Raji (cell line): ENCODE measurements around the gene ATP6V1B1.
A peak's percentile ranks its signal among the peaks of the same experiment; 100 is the strongest.

Experiments used
- POLR2A ChIP-seq: IDR thresholded peaks from 2 replicates; pipeline ENCODE4 v1.6.1; 2011; ENCODE audit warnings: low read depth, low read length, control low read depth; ENCODE audit not compliant: insufficient read depth

The ATP6V1B1 gene

DNA sequence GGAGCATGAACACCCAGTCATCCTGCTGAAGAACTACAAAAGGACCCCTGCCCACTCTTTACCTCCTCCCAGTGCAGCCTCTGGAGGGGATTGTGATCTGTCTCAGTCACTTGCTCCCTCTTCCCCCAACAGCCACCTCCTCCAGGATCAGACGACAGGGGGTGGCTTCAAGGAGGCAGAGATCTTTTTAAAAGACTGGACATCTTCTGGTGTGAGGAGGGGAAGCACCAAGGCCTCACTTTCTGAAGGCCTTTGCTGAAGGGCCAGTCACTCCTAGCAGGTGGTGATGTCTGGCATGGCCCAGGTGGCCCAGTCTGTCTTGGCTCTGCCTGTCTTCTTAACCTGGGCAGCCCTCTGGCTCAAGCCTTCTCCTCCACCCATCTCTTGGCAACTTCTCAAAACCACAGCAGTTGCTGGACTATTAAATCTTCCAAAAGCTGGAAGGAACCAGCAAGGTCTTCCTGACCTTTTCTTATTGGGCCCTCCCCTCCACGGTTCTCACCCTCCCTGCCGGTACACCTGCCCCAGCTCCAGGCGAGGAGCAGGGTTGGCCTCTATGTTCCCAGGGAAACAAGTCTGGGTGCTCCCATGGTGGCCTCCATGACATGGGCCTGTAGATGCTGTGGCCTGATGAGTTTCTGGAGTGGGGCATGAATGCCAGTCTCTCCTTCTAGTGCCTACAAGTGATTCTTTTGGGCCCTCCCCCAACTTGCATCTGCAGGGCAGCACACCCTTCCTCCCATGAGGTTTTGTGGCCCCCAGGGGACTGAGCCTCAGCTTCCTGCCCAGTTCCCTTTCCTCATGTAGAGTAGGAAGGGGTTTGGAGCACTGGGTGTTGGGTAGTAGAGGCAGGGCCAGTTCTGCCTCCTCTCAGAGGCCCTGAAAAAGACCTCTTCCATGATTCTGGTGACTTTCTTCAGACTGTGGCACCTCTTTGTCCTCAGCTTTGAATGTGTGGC lies 5.0 kb upstream of the ATP6V1B1 start:
- no peak for TF ChIP-seq POLR2A

DNA sequence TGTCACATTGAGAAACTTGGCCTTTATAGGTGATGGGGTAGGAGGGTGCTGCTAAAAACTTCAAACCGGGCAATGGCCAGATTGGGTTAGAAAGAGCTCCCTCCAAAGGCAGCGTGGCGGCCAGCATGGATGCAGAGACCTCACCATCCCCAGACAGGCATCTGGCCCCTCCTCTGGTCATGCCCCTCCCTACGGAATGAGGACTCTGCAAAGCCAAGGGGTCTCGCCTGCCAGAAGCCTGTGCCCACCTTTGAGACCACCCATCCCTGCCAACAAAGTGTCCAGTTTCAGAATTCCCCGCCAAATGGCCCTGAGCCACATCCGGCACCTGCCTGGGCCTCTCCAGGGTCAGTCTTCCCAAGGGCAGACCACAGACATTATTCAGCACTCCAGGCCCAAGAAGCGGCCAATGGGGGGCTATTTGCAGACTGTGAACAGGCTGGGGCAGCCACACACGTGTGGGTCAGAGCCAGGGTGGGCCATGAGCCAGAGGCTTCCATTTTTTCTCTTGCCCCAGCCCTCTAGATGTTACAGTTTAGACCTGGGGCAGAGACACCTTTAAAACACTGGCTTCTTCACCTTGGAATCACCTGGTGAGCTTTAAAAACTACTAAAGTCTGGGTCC lies 4.2 kb upstream of the ATP6V1B1 start:
- no peak for TF ChIP-seq POLR2A

DNA sequence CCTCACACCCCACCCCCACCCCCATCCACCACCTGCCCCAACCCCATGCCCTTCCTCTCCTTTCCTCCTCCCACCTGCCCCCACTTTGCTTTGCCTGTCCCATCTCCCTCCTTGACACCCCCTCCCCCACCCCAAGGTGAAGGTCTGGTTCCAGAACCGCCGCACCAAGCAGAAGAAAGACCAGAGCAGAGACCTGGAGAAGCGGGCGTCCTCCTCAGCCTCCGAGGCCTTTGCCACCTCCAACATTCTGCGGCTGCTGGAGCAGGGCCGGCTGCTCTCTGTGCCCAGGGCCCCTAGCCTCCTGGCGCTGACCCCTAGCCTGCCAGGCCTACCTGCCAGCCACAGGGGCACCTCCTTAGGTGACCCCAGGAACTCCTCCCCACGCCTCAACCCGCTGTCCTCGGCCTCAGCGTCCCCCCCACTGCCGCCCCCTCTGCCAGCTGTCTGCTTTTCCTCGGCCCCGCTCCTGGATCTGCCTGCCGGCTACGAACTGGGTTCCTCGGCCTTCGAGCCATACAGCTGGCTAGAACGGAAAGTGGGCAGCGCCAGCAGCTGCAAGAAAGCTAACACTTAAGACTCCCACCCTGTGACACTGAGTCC lies 3.0 kb upstream of the ATP6V1B1 start:
- TF ChIP-seq POLR2A = no peak

DNA sequence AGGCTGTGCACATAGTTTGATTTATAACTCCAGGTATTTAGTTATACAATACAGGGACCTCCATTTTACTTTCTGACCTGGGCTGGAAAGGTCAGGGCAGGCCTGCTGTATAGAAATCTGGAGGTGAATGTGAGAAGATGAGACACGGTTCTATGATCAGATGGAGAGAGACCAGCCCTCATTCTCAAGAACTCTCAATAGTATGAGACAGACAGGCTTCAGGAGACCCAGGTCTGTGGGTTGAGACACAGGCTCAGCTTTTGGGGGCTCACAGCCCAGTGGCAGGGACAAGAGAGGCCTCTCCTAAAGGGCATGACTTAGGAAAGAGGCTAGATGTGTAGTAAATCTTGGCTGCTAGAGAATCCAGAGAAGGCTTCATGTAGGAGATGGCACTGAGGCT lies 719 bp upstream of the ATP6V1B1 start:
- TF ChIP-seq POLR2A = no peak

DNA sequence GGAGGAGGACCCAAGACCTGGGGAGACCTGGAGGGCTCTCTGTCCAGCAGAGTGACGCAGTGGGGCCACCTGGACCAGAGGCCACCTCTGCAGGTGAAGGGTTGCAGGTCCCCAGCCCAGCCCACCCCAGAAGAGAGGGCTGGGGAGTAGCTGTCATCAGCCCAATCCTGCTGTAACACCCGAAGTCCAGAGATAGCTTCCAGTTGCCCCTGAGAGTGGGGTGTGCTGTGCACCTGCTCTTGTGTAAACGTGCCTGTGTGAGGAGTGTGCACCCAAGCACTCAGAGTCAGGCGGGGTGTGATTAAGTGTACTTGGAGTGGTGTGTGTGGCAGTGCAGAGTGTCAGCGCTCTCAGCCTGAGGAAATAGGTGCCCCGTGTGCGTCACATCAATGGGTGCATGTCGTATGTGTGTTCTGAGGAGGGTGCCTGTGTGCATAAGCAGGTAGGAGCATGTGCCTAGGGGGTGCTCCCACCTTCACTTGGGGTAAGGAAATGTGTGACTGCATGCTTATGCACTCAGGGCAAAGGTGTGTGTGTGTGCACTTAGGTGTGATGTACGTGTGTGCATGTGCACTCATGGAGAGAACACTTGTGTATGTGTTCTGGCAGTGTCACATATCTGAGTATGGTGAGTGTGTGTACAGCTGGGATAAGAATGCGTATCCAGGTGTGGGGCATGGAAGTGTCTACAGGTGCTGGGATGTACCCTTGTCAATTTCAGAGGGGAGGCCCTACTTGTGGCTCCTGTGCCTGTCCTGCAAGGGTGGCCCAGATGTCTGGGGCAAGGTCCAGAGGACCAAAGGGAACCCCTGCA lies 672 bp downstream of the ATP6V1B1 start:
- TF ChIP-seq POLR2A = no peak

DNA sequence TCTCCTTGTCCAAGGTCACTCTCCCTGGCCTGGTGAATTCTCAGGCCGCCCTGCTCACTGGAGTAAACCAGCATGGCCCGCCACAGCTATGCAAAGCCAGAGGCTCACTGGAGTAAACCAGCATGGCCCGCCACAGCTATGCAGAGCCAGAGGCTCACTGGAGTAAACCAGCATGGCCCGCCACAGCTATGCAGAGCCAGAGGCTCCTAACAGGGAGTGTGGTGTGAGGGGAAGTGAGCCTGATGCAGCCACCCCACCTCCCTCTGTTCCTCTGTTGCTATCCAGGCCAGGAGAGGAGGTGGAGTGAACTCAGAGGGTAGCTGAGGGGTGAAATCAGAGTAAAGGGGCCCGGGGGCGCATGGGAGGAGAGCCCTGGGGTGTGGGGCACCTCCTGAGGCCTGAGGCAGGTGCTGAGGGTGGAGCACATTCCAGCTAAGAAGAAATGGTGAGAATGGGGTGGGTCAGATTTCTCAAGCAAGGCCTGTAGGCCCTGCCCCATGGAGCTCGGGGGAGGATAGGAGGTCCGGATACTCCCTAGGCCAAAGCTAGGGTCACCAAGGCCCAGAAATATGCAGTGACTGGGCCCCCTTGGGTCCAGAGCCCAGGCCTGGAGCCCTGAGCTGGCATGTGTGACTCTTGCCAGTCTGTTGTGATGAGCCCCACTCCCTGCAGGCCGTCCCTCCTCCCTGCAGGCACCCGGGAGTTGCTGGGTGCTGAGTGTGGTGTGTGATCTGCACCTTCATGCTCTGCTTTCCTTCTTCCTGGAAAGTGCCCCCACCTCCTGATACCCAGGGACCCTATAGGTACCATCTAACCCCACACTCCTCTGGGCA lies 1.5 kb downstream of the ATP6V1B1 start:
- TF ChIP-seq POLR2A = 0 out of 2 replicates have a peak, but pooled peaks have one; percentile 14

DNA sequence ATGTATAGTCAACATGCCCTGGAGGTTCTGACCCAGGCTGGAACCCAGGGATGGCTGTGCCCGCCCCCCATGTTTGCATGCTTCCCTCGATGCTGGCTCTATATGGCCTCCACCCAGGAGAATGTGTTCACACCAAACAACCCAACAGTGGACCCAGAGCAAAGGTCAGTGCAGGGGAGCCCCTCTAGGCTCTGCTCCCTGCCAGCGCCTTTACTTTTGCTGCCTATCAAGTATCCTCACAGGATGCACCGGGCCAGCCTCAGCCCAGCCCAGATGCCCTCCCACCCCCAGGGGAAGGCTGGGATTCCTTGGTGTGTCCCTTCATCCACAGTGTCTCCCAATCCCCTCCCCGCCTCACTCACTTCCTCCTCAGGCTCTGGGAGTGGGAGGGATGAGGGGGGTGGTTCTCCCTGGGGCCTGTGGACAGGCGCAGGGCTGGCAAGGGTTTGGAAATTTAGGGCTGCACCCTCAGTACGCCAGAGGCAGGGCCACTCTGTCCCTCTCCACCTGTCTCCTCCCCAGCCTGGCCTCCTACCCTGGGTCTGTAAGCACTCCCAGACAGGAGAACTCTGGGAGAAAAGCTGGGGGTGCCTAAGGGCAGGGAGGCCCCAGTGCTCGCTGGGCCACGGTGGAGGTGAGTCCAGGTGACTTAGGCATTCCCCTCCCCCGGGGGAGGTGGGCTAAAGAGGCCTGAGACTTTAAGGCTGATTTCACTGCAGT lies 2.3 kb downstream of the ATP6V1B1 start:
- no peak for TF ChIP-seq POLR2A

DNA sequence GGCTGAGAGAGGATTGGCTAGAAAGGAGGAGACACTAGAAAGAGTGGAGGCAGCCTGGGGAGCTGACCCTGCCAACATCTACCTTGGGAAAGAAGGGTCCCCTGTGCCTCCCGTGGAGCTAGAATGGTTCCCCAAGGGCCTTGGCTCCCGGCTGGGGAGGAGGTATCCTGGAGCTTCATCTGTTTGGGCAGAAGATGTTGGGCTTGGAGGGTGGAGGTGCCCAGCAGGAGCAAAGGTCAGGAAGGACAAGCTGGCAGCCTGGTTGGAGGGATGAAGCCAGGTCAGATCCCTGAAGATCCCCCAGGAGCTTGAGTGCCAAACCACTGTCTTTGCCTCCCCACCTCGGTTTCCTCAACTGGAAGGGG lies 2.9 kb downstream of the ATP6V1B1 start:
- no peak for TF ChIP-seq POLR2A

DNA sequence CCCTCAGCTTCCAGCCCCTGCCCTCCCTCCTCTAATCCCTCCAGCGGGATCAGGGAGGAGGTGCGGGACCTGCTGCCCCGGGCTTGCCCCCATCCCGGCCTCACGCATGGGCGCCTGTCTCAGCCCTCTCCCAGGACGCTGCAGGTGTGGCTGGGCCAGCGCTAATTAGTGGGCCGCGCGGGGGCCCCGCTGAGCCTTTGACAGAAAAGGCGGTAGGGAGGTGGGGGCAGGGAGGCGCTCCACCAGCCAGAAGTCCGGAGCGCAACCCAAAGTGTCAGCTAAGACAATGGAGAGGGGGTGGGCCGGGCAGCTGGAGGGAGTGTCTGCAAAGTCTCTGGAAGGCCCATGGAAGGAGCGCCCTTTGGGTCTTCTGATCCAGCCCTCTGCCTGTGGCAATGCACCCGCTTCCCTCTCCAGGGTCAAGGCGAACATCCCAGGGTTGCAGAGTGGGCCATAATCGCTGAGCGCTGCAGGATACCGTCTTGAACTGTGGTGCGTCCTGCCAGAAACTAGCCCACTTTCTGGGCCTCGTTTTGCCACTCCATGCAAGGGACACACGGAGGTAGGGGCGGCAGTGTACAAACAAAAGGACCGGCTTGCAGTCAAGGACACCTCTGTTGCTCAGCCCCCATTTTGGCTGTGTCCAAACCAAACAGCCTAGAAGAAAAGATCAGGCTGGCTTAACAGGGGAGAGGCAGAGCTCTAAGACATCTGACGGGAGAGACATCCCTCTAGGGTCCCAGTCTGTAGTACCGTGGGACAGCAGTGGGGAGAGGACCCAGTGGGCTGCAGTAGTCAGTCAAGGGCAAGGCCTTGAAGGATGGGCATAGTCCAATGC lies 3.5 kb downstream of the ATP6V1B1 start:
- no peak for TF ChIP-seq POLR2A

DNA sequence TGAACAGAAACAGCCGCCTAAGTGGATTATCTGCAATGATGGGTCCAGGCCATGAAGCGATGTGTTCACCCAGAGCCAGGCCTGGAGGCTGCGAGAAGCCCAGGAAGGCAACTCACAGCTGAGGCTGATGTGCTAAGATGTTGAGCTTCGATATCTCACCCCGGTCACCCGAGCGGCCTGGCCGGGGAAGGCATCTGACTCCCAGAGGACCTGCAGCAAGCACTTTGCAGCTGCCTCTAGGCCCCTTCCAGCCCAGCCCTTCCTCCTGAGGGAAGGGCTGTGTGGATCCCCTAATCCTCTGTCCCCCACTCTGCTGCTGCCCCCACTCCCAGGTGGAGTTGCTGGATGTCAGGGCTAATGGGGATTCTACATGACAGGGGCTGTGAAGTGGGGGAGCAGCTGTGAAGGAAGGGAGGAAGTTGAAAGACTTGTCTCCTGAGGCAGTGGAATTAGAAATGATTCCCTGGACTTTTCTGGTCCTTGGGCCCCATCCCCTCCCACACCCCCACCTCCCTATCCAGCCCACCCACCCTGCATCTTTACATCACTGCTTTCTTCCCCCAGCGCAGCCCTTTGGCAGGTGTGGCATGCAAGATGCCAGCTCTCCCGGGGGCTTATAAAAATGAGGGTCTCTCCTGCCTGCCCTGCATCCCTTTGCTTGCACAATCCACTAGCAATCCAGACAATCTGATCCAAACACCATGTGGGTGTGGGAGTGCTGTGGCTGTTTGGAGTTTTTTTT lies 4.3 kb downstream of the ATP6V1B1 start:
- no peak for TF ChIP-seq POLR2A

DNA sequence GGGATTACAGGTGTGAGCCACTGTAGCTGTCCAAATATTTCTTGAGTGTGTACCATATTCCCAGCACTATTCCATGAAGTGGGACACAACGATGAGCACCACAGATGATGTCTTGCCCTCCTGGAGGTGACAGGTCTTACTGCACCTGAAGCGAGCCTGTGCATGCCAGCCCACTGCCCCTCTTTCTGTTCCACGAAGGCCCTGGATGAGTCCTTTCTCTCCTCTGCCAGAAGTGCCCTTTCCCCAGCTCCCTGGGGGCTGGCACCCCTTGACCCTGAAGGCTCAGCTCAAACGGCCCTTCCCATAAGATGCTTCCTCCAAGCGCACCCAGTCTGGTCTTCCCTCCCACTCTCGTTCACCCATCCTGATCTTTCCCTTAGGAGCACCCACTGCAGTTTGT lies 5.5 kb downstream of the ATP6V1B1 start:
- TF ChIP-seq POLR2A = no peak

DNA sequence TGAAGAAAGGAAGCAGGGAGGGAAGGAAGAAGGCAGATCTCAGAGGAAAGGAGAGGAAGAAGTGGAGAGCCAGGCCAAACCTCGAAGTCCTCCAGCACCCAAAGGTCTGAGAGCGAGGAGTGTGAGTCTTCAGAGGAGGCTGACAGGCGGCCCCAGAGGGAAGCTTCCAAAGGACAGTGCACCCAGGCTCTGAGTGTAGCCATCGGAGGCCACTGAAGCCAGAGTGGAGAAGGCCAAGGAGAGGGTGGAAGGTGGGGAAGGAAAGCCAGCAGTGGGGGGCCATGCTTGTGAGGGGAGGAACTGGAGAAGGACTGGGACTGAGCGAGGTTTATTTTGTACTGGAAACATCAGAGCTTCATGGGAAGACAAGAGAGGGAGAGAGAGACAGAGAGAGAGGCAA lies 6.0 kb downstream of the ATP6V1B1 start:
- no peak for TF ChIP-seq POLR2A
